Inferior parietal cortex (tissue), 1 donor: ENCODE measurements around the gene TGFBRAP1.

Experiments used
- DNase-seq: peaks from one replicate; pipeline ENCODE4 v3.0.0-alpha.2; 2016; ENCODE audit errors: extremely low spot score

The TGFBRAP1 gene, protein sequence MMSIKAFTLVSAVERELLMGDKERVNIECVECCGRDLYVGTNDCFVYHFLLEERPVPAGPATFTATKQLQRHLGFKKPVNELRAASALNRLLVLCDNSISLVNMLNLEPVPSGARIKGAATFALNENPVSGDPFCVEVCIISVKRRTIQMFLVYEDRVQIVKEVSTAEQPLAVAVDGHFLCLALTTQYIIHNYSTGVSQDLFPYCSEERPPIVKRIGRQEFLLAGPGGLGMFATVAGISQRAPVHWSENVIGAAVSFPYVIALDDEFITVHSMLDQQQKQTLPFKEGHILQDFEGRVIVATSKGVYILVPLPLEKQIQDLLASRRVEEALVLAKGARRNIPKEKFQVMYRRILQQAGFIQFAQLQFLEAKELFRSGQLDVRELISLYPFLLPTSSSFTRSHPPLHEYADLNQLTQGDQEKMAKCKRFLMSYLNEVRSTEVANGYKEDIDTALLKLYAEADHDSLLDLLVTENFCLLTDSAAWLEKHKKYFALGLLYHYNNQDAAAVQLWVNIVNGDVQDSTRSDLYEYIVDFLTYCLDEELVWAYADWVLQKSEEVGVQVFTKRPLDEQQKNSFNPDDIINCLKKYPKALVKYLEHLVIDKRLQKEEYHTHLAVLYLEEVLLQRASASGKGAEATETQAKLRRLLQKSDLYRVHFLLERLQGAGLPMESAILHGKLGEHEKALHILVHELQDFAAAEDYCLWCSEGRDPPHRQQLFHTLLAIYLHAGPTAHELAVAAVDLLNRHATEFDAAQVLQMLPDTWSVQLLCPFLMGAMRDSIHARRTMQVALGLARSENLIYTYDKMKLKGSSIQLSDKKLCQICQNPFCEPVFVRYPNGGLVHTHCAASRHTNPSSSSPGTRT

DNA sequence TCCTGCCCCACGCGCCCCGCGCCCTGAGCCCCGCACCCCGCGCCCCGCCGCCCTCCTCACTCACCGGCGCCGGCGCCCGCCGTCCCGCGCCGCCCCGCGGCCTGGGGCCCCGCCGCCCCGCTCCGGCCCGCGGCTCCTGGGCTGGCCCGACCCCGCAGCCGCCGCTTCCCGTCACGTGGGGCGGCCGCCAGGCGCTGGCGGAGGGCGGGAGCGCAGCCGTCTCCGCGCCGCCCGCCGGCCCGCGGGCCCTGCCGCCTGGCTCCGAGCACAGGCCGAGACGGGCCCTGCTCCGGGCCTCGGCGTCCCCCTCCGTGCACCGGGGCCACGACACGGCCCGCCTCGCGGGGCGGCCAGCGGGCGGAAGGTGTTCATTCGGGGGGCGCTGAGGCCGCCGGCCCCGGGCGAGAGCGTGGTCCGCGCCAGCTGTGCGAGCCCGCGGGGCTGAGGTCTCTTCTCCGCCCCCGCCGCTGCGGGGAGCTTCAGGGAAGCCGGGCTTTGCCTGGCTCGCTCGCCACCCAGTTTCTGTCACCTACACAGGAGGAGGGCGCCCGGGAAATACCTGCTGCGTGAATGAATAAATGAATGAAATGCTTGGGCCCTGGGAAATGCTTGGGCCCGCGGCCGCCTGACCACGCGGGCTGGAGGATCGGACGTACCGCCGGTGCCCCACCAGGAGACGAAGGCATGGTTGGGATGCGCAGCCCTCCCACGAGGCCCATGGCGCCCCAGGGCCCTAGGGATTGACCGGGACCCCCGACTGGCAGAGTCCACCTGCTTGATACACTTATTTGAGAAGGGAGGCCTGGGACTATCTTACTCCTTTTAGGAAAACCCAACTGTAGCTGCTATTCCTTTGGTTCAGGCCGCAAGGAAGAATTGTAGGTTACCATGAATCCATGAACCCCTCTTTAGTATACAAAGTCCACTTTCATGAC is at the start of gene TGFBRAP1:
TSS of gene TGFBRAP1 (minus strand) at position 175 of the 935 bp plus-strand sequence. CDS start 21,434 bp downstream, outside the sequence.
- peak; percentile 35 for DNase-seq

- no peak for DNase-seq
These were observed 49.4 kb upstream of the TGFBRAP1 start for GRCh38 chr2:105378921-105379383.

DNA sequence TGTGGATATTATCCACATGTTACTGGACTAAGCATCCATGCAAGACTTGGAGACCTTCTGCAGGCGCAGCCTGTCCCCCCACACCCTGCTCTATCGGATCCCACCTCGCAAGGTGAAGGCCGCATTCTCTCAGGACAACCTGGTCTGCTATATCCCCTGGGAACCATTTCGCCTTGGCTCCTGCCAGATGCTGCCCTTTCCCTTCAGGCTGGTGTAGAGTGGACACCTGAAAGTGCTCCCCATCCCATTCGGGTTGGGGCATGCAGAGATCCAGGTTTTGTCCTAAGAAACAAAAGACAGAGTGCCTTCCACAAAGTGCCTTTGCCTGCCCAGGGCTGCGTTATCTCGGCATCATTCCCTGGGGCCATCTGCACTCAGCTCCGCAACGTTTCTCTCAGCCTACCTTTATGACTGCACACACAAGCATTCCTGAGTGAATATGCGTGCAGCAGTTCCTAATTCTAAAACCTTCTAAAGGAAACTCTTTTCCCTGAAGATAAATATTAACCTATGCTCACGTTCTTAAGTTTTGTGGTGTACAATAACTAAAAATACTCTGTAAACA is 48.8 kb upstream of the TGFBRAP1 start:
- DNase-seq = no peak

GRCh38 chr2:105377871-105378270 is 48.3 kb upstream of the TGFBRAP1 start:
- DNase-seq = no peak

DNA sequence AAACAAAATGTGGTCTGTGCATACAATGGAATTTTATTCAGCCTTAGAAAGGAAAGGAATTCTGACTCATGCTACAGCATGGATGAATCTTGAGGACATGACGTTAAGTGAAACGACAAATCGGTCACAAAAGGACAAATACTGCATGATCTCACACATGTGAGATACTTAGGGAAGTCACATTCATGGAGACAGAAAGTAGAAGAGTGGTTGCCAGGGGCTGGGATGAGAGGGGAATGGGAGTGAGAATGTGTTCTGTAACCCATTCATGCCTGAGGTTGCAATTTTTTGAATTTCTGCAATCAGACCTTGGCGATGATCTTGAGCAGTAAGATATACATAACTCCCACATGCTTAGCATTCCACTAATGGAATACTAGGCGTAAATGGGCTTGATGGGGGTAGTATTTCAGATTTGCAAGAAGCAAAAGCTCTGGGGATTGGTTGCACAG is 47.3 kb upstream of the TGFBRAP1 start:
- no peak for DNase-seq

- no peak for DNase-seq
These were observed 46.5 kb upstream of the TGFBRAP1 start for GRCh38 chr2:105376010-105376409.

GRCh38 chr2:105375001-105375561 is 45.5 kb upstream of the TGFBRAP1 start:
- DNase-seq = no peak

GRCh38 chr2:105373895-105374401 is 44.4 kb upstream of the TGFBRAP1 start:
- DNase-seq = no peak

DNA sequence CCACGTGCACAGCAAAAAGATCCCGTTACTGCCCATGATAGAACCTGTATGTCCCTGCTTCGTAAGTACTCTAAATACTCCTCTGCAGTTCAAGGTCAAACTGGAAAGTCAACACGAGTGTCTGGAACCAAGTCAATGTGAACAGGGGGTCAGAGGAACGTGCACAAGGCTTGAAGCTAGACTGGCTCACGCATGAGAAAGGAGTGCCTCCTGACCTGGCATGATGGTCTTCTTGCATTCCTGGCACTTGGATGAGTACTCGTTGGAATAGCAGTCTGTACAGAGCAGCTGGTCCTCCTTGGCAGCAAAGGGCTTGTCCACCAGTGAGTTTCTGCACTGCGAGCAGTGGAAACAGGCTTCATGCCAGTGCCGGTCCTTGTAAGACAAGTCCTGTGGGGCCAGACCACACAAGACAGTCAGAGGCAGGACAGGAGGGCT is 43.8 kb upstream of the TGFBRAP1 start:
- no peak for DNase-seq

- no peak for DNase-seq
These were observed 42.3 kb upstream of the TGFBRAP1 start for GRCh38 chr2:105371810-105372209.

DNA sequence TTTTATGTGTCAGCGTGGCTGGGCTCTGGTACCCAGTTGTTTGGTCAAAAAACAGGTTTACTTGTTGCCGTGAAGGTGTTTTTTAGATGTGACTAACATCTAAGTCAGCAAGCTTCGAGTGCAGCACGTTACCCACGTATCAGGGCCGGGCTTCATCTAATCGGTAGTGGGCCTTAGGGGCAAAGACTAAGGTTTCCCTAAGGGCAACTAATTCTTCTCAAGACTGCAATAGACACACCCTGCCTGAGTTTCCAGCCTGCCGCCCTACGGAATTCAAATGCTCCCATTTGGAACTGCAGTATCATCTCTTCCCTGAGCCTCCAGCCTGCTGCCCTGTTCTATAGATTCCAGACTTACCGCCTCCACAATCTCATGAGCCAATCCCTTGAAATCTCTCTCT is 41.6 kb upstream of the TGFBRAP1 start:
- DNase-seq = no peak

- DNase-seq = peak; percentile 86
These were observed 40.5 kb upstream of the TGFBRAP1 start for GRCh38 chr2:105369777-105370690.

DNA sequence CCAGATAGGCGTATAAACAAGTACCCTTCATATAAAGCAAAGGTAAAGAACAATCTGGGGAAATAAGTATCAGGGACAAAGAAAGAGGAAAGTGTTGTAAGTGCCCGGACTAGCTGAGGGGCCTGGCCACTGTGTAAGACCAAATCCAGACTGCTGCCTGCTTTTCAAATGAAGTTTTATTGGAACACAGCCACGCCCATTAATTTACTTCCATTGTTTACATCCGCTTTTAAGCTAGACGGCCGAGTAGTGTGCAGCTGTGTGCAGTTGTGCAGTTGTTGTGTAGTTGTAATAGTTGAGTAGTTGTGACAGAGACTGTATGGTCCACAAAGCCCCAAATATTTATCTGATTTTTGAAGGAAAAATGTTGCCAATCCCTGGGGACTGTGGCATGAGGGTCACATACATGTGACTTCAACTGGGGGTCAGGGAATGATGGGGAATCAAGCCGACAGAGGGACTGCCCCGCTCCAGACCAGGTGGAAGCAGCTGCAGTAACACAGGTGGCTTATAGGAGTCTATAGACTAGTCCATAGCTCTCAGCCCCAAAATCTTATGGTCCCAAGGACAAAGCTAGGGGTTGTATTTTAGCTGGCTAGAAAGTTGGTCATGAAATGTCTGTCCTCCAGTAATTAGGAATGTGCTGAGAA is 39.3 kb upstream of the TGFBRAP1 start:
- no peak for DNase-seq

- DNase-seq = no peak
These were observed 35.7 kb upstream of the TGFBRAP1 start for GRCh38 chr2:105365206-105365605.

GRCh38 chr2:105364436-105365139 is 35.1 kb upstream of the TGFBRAP1 start:
- no peak for DNase-seq

DNA sequence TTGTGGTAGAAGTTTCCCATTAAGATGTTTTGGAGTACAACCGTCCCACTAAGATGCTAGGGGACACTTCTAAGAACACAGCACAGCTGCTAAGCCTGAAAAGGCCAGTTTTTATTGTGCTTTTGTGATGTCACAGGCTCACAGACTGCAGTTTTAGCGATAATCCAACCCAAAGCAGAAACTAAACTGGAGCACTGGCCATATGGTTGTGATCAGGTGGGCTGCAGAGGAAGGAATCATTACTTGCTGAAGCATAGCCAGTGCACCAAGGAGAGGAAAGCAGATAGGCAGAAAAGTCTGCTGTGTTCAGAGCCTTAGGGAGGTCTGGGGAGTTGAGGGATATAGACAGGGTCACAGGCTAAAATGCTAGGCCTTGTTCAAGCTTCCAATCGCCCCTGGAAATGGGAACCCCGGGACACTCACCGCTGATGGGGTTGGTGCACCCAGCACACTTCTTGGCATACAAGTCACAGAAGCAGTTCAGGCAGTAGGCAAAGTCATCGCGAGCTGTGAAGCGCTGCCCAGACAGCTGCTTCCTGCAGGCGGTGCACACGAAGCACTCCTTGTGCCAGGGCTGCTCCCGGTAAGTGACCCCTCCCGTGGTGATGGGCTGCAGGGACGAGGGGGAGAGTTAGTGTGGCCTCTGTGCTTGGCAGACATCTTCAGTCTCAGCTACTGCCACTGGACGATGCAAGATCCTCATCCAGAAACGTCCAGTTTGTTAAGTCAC is 33.5 kb upstream of the TGFBRAP1 start:
- DNase-seq = no peak

DNA sequence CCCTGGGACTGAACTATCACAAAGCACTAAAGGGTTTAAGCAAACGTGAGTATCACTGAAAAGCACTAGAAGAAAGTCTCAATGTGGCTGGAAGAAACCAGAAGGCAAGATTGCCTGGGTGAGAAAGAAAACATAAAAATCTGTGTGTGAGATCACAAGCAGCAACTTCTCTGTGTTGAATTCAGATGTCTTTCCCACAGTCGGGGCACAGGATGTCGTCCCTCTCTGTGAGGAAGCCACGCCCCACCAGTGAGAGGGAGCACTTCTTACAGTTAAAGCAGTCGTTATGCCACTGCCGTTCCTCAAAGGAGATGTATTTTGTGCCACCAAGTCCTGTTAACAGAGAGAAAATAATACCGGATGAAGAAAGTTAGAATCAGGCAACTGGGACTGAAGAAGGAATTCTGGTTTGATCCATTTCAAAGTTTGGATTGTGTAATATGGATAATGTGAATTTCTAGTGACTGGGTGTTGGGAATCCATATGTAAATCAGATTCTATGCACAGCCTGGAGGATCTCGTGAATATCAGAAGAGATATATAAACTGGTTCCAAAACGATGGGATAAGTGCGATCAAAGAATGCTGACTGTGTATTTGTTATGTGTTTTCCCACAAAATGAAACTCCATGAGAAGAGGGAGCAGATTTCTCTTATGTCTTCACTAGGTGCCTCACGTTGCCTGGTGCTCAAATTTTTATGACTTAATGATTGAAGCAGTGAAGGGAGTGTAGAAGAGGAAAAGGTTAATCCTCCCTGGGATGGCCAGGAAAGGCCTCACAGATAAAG is 31.8 kb upstream of the TGFBRAP1 start:
- DNase-seq = no peak
